NCI-H2196 treated with DMSO at 0.1 percent for 48 hours (cell line): ENCODE results near the gene PAK2.
"Not testable (repeated sequence)": the region's sequence is repeated elsewhere in the genome, so short reads cannot be mapped to it uniquely, and the experiment has no call there.

Experiments used
- DNase-seq: peaks from one replicate; lab custom pipeline; 2025; ENCODE audit not compliant: unreplicated experiment; lab: John Stamatoyannopoulos, UW

The PAK2 gene

DNA sequence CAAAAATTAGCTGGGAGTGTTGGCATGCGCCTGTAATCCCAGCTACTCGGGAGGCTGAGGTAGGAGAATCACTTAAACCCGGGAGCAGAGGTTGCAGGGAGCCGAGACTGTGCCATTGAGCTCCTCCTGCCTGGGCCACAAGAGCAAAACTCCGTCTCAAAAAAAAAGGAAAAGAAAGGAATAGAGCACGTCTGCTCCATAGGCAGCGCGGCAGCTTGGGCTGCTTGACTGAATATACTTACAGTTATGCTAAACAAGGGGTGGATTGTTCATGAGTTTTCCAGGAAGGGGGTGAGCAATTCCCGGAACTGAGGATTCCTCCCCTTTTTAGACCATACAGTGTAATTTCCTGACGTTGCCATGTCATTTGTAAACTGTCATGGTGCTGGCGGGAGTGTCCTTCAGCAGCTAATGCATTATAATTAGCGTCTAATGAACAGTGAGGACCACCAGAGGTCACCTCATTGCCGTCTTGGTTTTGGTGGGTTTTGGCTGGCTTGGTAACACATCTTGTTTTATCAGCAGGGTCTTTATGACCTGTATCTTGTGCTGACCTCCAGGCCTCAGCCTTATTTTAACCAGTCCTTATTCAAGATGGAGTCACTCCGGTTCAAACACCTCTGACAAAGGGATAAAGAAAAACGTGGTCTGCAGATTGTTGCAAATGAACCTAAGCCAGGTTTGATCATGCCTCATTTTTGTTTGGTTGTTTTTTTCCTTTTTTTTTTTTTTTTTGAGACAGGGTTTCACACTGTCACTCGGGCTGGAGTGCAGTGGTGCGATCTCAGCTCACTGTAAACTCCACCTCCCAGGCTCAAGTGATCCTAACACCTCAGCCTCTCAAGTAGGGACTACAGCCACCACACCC is 103.1 kb downstream of the PAK2 start:
- no peak for DNase-seq

- DNase-seq, result no peak
Measured at GRCh38 chr3:196843435-196844110, 103.9 kb downstream of the PAK2 start.

DNA sequence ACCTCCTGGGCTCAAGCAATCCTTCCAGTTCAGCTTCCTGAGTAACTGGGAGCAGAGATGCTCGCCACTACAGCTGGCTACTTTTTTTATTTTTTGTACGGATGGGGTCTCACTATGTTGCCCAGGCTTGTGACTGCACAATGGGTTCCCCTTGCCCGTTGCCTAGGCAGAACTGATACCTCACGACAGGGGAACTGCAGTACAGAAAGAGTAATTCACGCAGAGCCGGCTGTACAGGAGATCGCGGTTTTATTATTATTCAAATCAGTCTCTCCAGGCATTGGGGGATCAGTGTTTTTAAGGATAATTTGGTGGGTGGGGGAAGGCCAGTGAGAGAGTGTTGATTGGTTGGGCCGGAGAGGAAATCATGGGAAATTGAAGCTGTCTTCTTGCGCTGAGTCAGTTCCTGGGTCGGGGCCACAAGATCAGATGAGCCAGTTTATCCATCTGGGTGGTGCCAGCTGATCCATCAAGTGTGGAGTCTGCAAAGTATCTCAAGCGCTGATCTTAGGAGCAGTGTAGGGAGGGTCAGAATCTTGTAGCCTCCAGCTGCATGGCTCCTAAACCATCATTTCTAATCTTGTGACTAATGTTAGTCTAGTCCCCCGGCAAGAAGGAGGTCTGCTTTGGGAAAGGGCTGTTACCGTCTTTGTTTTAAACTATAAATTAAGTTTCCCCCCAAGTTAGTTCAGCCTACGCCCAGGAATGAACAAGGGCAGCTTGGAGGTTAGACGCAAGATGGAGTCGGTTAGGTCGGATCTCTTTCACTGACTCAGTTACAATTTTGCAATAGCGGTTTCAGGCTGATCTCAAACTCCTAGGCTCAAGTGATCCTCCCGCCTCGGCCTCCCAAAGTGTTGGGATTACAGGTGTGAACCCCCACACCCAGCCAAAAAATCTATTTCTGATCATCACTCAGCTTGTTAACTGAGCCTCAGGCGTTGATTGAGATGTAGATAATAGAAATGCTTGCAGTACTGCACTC is 104.9 kb downstream of the PAK2 start:
- not testable (repeated sequence) for DNase-seq

- not testable (repeated sequence) for DNase-seq
Measured at GRCh38 chr3:196848375-196848774, 108.7 kb downstream of the PAK2 start.

GRCh38 chr3:196849180-196849741 is 109.6 kb downstream of the PAK2 start:
- DNase-seq, result no peak

- DNase-seq, result not testable (repeated sequence)
Measured at GRCh38 chr3:196863000-196863399, 123.3 kb downstream of the PAK2 start.

GRCh38 chr3:196867155-196867506 is 127.5 kb downstream of the PAK2 start:
- DNase-seq, result no peak

DNA sequence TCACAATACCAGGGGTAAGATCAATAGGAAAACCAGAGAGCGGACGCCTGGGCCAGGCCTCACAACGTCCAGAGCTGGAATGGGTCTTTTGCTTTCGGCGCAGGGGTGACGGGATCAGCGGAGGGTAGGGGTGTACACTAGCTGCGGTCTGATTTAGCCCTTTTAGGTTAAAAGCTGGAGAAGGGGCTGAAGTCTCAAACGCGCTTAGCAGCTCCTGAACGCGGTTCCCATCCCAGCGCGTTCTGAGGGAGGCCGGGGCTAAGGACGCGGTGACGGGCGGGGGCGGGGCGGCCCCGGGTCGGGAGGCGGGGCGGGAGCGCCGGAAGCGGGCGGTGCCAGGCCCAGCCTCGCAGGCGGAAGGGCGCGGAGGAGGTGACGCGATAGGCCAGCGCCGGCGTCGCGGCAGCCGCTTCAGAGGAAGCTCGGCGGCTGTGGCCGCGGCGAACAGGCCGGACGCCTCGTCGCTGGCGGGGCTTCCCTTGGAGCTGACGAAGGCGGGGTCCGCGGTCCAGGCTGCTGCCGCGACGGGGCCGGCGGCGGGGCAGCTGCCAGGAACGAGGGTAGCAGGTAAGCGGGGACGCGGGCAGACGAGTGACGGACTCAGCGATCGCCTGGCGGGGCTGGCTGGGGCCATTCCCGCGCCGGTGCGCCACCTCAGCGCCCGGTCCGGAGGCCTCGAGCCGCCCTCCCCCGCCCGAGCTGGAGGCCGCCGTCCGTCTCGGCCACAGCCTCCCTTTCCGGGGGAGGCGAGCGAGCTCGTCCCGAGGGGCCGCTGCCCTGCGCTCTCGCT is 128.0 kb downstream of the PAK2 start, which contains the start of gene SENP5:
Gene SENP5 (plus strand): TSS at position 414 of the 790 bp plus-strand sequence. CDS start 17,262 bp downstream, outside the sequence.
- peak; percentile 97 for DNase-seq

GRCh38 chr3:196868297-196868661 is 128.6 kb downstream of the PAK2 start:
- DNase-seq, result no peak

GRCh38 chr3:196872316-196872715 is 132.7 kb downstream of the PAK2 start:
- no peak for DNase-seq

DNA sequence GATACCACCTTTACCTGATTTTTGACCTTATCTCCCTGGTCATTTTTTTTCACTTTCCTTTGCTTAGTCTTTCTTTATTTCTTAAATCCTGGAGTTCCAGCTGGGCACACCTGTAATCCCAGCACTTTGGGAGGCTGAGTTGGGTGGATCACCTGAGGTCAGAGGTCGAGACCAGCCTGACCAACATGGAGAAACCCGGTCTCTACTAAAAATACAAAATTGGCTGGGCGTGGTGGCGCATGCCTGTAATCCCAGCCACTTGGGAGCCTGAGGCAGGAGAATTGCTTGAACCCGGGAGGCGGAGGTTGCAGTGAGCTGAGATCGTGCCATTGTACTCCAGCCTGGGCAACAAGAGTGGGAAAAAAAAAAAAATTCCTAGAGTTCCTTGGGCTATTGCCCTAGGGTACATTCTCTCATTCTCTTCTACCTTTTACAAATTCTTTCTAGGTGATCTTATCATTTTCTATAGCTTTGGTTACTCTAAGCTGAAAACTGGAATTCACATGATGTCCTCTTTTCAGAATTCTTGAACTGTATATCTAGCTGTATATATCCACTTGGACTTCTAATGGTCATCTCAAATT is 134.9 kb downstream of the PAK2 start:
- DNase-seq, result not testable (repeated sequence)

DNA sequence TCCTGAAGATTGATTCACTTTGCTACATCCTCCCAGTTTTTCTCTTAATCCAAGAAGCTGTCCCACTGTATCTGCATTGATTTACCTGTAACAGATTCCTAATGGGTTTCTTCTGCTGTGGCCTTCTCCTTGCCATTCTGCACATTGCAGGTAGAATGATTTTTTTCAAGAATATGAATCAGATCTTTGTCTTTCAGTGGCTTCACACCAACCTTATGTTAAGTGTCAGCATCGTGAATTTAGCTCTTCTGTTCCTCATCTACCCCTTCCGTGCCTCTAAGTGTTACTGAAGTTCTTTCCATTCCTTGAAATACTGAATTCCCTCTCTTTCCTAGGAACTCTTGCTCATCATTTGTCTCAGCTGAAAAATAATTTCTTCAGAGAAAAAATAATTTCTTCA is 135.6 kb downstream of the PAK2 start:
- DNase-seq, result no peak
